B cell (primary cell): ENCODE results near the gene PCYOX1L. TPM values are rescaled to one million over a fixed set of nuclear protein-coding genes. Genes with fewer than 3 reads are reported as not detected.

Source experiments
- ATAC-seq: fragments of 200-7000 bp; cut with Tn5 transposase; one replicate; pipeline ENCODE4 v1.10.0; 2021; ENCODE audit warnings: low read depth, mild to moderate bottlenecking, moderate number of reproducible peaks, moderate library complexity
- CTCF ChIA-PET: fragments of 350-600 bp; sonication (Branson Sonifier 250); formaldehyde crosslinking; loops from one replicate; lab custom pipeline; 2021; ENCODE audit warnings: antibody characterized with exemption, inconsistent platforms; lab: Charles Lee
- POLR2A ChIA-PET: fragments of 350-600 bp; sonication (Branson Sonifier 250); formaldehyde crosslinking; loops from one replicate; lab custom pipeline; 2021; ENCODE audit warnings: antibody characterized with exemption; lab: Charles Lee
- DNase-seq: peaks from one replicate; pipeline ENCODE4 v3.0.0; 2013
- H2AFZ ChIP-seq: 2 replicates; pipeline ENCODE4 v1.6.1; 2012; ENCODE audit warnings: mild to moderate bottlenecking, low read depth, low read length; ENCODE audit not compliant: insufficient read depth, poor library complexity, severe bottlenecking
- H3K27ac ChIP-seq, 2 donors: 1 replicate in 1 of 2; 2 replicates in 1 of 2; pipeline ENCODE4 v1.5.1; 2012 to 2013; ENCODE audit warnings: low read length in 2 of 2, mild to moderate bottlenecking in 2 of 2, moderate library complexity in 1 of 2
- H3K27me3 ChIP-seq, 4 experiments: fragments of 200-600 bp in 1 of 4; sonication (generic) in 1 of 4; replicated peaks in 1 of 4; 1 replicate in 2 of 4; 2 replicates in 2 of 4; pipeline versions ENCODE4 v1.6.1 to v1.7.0; 2013 to 2016; ENCODE audit warnings: low read length in 3 of 4, mild to moderate bottlenecking in 2 of 4, mixed read lengths in 1 of 4, moderate library complexity in 1 of 4; ENCODE audit not compliant: insufficient read depth in 4 of 4, control insufficient read depth in 3 of 4; ENCODE audit errors: control extremely low read depth in 1 of 4
- H3K36me3 ChIP-seq, 2 experiments: replicated peaks in 1 of 2; 1 replicate in 1 of 2; 2 replicates in 1 of 2; pipeline versions ENCODE4 v1.6.1 to v1.7.1; 2013; ENCODE audit warnings: low read length in 1 of 2; ENCODE audit not compliant: insufficient read depth in 2 of 2, control insufficient read depth in 1 of 2; ENCODE audit errors: control extremely low read depth in 1 of 2, extremely low read depth in 1 of 2
- H3K4me1 ChIP-seq, 2 donors: fragments of 200-600 bp in 1 of 2; sonication (generic) in 1 of 2; 1 replicate in 1 of 2; 2 replicates in 1 of 2; pipeline versions ENCODE4 v1.5.1 to v1.6.1; 2013 to 2017; ENCODE audit warnings: low read length in 2 of 2; ENCODE audit not compliant: control insufficient read depth in 2 of 2, insufficient read depth in 2 of 2
- H3K4me2 ChIP-seq: replicated peaks from 2 replicates; pipeline ENCODE3; 2012; ENCODE audit warnings: mild to moderate bottlenecking, low read depth, low read length; ENCODE audit not compliant: poor library complexity, severe bottlenecking
- H3K4me3 ChIP-seq, 5 experiments: fragments of 200-600 bp in 1 of 5; sonication (generic) in 1 of 5; 1 replicate in 3 of 5; 2 replicates in 2 of 5; pipeline versions ENCODE4 v1.5.1 to v1.7.0; 2011 to 2016; ENCODE audit warnings: low read length in 4 of 5, mild to moderate bottlenecking in 4 of 5, low read depth in 2 of 5, control low read depth in 1 of 5, moderate library complexity in 1 of 5; ENCODE audit not compliant: insufficient read depth in 1 of 5; ENCODE audit errors: control extremely low read depth in 1 of 5, extremely low read depth in 1 of 5
- H3K79me2 ChIP-seq: fragments of 200-600 bp; sonication (generic); one replicate; pipeline ENCODE4 v1.6.0; 2016; ENCODE audit warnings: low read length; ENCODE audit not compliant: control insufficient read depth, insufficient read depth
- H3K9ac ChIP-seq: fragments of 200-600 bp; sonication (generic); 2 replicates; pipeline ENCODE4 v1.6.1; 2017; ENCODE audit warnings: mild to moderate bottlenecking, low read length, moderate library complexity
- H3K9me3 ChIP-seq, 3 donors: one replicate each; pipeline versions ENCODE4 v1.6.1 to v1.7.1; 2013; ENCODE audit warnings: low read length in 2 of 3; ENCODE audit not compliant: control insufficient read depth in 2 of 3, insufficient read depth in 1 of 3; ENCODE audit errors: control extremely low read depth in 1 of 3
- H4K20me1 ChIP-seq: 2 replicates; pipeline ENCODE4 v1.6.0; 2012; ENCODE audit warnings: mild to moderate bottlenecking, low read length; ENCODE audit not compliant: insufficient read depth, control insufficient read depth, poor library complexity, severe bottlenecking
- H3K27ac Mint-ChIP-seq: one replicate; pipeline ENCODE4 v1.8.0; 2021; ENCODE audit warnings: mixed read lengths
- H3K27me3 Mint-ChIP-seq: one replicate; pipeline ENCODE4 v1.8.0; 2021; ENCODE audit warnings: mixed read lengths
- H3K4me1 Mint-ChIP-seq: one replicate; pipeline ENCODE4 v1.8.0; 2021; ENCODE audit warnings: mixed read lengths
- H3K4me3 Mint-ChIP-seq: one replicate; pipeline ENCODE4 v1.8.0; 2021; ENCODE audit warnings: mixed read lengths
- H3K9me3 Mint-ChIP-seq: one replicate; pipeline ENCODE4 v1.8.0; 2022; ENCODE audit warnings: mixed read lengths; ENCODE audit not compliant: insufficient read depth
- EZH2 ChIP-seq: IDR thresholded peaks from 2 replicates; pipeline ENCODE4 v1.6.1; 2012; ENCODE audit warnings: borderline replicate concordance, low read depth, mild to moderate bottlenecking, moderate library complexity, low read length; ENCODE audit not compliant: insufficient read depth, poor library complexity, severe bottlenecking
- WGBS: methylation state at CpG from one replicate; pipeline ENCODE4 v1.1.5; 2013; ENCODE audit warnings: missing lambda C conversion rate; ENCODE audit not compliant: insufficient coverage; 5-methylcytosine and 5-hydroxymethylcytosine counted together
- intact Hi-C: fragments of 100-400 bp; cut with micrococcal nuclease; formaldehyde crosslinking; loops from one replicate; pipeline ENCODE4 v1.10.0; 2022
- polyA plus RNA-seq: library from polyadenylated mRNA; depleted of rRNA; stranded (reverse); fragments of >200 nt; gene quantifications from 2 replicates; pipeline ENCODE4 v1.2.3, GENCODE V29; 2012
- total RNA-seq, 2 donors: library from RNA; stranded (reverse); fragments of 120-200 nt in 1 of 2; gene quantifications; 1 replicate in 1 of 2; 2 replicates in 1 of 2; pipeline versions ENCODE4 v1.2.3 to v1.2.4, GENCODE V29; 2013 to 2022
- TF ChIP-seq, protein P1 (sequence below): fragments of 200-600 bp; IDR thresholded peaks from one replicate; pipeline ENCODE4 v1.8.0; 2022; ENCODE audit warnings: antibody characterized with exemption, mild to moderate bottlenecking

Gene PCYOX1L
- total and polyA plus RNA-seq, 2 donors (not counting 1 experiment from before 2014, with no cell fraction given) = 11.7 to 19.4 TPM

DNA sequence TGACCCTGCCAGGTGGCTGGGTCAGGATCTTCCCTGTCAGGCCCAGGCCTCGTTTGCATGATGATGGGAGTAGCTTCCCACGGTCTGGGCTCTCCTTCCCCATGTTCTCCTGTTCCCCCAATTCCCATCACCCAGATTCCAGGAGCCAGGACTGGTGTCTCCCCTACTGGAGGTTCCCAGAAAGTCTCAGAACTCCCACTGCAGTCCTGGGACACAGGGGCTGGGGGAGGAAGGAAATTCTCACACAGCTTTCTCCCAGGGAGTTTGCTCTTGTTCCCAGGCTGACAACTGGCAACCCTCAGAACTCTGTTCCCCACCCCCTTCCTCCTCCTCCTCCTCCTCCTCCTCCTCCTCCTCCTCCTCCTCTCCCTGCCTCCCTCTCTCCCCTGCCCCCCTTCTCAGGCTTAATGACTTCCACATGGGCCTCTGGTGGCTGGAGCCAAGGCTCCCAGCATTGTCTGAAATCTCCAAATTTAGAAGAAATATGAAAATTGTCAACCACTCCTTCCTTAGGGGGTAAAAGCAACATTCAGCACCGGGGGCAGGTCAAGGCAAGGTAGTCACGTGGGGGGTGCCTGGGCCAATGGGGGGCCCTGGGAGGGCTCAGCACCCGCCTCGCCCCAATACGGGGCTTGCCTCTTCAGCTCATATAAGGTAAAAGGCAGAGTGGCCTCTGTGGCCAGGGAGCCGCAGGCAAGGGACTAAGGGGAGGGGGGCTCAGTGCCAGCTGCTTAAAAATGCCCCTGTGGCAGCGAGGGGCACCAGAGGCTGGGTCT, 48.5 kb downstream of the PCYOX1L start:
- Mint-ChIP-seq H3K9me3 (no peaks in the 10 kb centered on the region), H3K27ac (no peak overlapping the region), H3K4me3 (no peak overlapping the region), H3K27me3 (peaks cover 19% of the 10 kb centered on the region), H3K4me1 (no peaks in the 10 kb centered on the region)
- Histone ChIP-seq H3K79me2 (no peaks in the 10 kb centered on the region), H4K20me1 (no peaks in the 10 kb centered on the region), H3K36me3 (no peaks in the 10 kb centered on the region), H3K27ac (no peak overlapping the region), H3K9ac (no peak overlapping the region), H3K27me3 (peaks cover 0 to 3% (median 0%) of the 10 kb centered on the region in 4 experiments), H3K4me1 (no peaks in the 10 kb centered on the region), H3K4me2 (no peak overlapping the region), H2AFZ (no peak overlapping the region), H3K4me3 (no peak overlapping the region), H3K9me3 (peaks cover 0 to 2% (median 0%) of the 10 kb centered on the region in 3 donors)
- intact Hi-C loops = no loop called here
- DNase-seq (no peak), ATAC-seq (no peak)
- ChIA-PET POLR2A (no interaction called here), CTCF (no interaction called here)
- 93% methylated on average over 7 of the region's 9 CpGs for WGBS
- TF ChIP-seq, protein P1, sequence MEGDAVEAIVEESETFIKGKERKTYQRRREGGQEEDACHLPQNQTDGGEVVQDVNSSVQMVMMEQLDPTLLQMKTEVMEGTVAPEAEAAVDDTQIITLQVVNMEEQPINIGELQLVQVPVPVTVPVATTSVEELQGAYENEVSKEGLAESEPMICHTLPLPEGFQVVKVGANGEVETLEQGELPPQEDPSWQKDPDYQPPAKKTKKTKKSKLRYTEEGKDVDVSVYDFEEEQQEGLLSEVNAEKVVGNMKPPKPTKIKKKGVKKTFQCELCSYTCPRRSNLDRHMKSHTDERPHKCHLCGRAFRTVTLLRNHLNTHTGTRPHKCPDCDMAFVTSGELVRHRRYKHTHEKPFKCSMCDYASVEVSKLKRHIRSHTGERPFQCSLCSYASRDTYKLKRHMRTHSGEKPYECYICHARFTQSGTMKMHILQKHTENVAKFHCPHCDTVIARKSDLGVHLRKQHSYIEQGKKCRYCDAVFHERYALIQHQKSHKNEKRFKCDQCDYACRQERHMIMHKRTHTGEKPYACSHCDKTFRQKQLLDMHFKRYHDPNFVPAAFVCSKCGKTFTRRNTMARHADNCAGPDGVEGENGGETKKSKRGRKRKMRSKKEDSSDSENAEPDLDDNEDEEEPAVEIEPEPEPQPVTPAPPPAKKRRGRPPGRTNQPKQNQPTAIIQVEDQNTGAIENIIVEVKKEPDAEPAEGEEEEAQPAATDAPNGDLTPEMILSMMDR = no peak
- no peak for TF ChIP-seq EZH2

DNA sequence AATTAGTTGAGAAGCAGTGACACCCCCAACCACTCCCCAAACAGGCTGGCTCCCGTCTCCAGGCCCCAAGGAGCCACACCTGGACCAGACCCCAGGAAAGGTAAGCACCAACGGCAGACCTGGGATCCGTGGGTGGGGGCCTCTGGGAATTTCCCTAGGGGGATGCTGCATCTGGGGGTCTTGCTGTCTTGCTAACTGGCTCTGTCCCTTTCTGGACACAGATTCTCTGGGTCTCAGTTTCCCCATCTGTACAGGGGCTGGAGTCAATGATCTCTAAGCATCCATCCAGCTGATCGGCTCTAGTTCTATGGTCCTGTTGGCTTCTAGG, 49.1 kb downstream of the PCYOX1L start:
- Mint-ChIP-seq H3K27me3 (peaks cover 16% of the 10 kb centered on the region), H3K4me1 (no peaks in the 10 kb centered on the region), H3K4me3 (no peak overlapping the region), H3K27ac (no peak overlapping the region), H3K9me3 (no peaks in the 10 kb centered on the region)
- ATAC-seq = no peak
- H3K9ac ChIP-seq = no peak overlapping the region
- ChIA-PET CTCF (no interaction called here), POLR2A (no interaction called here)
- H3K36me3 ChIP-seq = no peaks in the 10 kb centered on the region
- peaks cover 0 to 2% (median 0%) of the 10 kb centered on the region in 3 donors for H3K9me3 ChIP-seq
- no peak overlapping the region for H3K27ac ChIP-seq
- no peak overlapping the region for H3K4me2 ChIP-seq
- 80% methylated on average over 4 of the region's 4 CpGs for WGBS
- H3K4me1 ChIP-seq = no peaks in the 10 kb centered on the region
- no peak overlapping the region for H2AFZ ChIP-seq
- no peak overlapping the region for H3K4me3 ChIP-seq
- no peak for TF ChIP-seq EZH2
- TF ChIP-seq, protein P1 = no peak
- intact Hi-C loops = no loop called here
- H4K20me1 ChIP-seq = no peaks in the 10 kb centered on the region
- H3K27me3 ChIP-seq = peaks cover 0 to 3% (median 0%) of the 10 kb centered on the region in 4 experiments
- DNase-seq = no peak
- no peaks in the 10 kb centered on the region for H3K79me2 ChIP-seq
